ENCODE results near the gene PHKB.

DNA sequence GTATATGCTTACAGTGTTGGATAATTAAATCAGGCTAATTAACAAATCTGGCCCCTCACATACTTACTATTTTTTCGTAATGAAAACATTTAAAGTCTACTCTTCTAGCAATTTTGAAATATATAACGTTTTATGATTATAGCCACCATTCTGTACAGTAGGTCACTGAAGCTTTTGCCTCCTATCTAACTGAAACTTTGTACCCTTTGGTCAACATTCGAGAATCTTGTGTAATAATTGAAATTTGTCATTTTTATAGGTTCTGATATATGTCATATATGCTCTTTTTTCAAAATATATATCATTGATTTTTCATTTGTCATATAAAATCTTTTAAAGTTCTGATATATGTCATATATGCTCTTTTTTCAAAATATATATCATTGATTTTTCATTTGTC, 12.7 kb downstream of the PHKB start:
- no peak for TF ChIP-seq CSDC2 (CRISPR knock-in tag; IDR thresholded peaks at IDR 0.05)
- TF ChIP-seq PATZ1 (CRISPR knock-in tag; IDR thresholded peaks at IDR 0.05; ENCODE audit: borderline replicate concordance), result no peak

Data from SK-N-SH treated with all-trans-retinoic acid at 6 μM for 48 hours (cell line).